Breast epithelium (tissue), 3 donors: ENCODE measurements around the gene HIBADH.

Source experiments
- POLR2AphosphoS5 ChIP-seq, 3 donors: sonication (generic); formaldehyde crosslinking; IDR thresholded peaks; one replicate each; pipeline ENCODE4 v1.6.1; 2017; ENCODE audit warnings: antibody characterized with exemption in 3 of 3
- TF ChIP-seq, protein P1 (sequence below), 3 donors: fragments of 450-650 bp; IDR thresholded peaks; one replicate each; pipeline ENCODE4 v1.5.1; 2016 to 2017; ENCODE audit warnings: antibody characterized with exemption in 3 of 3, mild to moderate bottlenecking in 3 of 3, moderate library complexity in 3 of 3

DNA sequence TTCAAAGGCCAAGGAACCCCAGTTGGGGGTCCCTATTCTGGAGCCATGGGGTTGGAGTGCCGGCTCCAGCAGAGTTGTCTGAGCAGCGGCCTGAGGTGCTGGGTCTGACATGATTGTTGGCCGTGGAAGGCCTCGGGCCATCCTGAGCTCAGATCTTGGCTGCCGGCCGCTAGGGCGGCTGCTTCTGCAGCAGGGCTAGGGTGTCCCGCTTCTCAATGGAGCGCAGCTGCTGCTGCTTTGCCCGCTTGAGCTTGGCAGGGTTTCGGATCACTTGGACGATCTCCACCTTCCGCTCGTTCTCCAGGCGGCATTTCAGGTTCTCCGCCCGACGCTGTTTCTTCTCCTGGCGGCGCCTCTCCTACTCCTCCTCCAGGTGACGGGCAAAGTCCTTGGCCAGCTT, 171.1 kb downstream of the HIBADH start:
- no peak for TF ChIP-seq POLR2AphosphoS5 (IDR thresholded peaks at IDR 0.05)
- TF ChIP-seq, protein P1, sequence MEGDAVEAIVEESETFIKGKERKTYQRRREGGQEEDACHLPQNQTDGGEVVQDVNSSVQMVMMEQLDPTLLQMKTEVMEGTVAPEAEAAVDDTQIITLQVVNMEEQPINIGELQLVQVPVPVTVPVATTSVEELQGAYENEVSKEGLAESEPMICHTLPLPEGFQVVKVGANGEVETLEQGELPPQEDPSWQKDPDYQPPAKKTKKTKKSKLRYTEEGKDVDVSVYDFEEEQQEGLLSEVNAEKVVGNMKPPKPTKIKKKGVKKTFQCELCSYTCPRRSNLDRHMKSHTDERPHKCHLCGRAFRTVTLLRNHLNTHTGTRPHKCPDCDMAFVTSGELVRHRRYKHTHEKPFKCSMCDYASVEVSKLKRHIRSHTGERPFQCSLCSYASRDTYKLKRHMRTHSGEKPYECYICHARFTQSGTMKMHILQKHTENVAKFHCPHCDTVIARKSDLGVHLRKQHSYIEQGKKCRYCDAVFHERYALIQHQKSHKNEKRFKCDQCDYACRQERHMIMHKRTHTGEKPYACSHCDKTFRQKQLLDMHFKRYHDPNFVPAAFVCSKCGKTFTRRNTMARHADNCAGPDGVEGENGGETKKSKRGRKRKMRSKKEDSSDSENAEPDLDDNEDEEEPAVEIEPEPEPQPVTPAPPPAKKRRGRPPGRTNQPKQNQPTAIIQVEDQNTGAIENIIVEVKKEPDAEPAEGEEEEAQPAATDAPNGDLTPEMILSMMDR (IDR thresholded peaks at IDR 0.05) = no peak
